ENCODE measurements around the gene MAD1L1.
"Not testable (repeated sequence)": the region's sequence is repeated elsewhere in the genome, so short reads cannot be mapped to it uniquely, and the experiment has no call there.

The MAD1L1 gene

DNA sequence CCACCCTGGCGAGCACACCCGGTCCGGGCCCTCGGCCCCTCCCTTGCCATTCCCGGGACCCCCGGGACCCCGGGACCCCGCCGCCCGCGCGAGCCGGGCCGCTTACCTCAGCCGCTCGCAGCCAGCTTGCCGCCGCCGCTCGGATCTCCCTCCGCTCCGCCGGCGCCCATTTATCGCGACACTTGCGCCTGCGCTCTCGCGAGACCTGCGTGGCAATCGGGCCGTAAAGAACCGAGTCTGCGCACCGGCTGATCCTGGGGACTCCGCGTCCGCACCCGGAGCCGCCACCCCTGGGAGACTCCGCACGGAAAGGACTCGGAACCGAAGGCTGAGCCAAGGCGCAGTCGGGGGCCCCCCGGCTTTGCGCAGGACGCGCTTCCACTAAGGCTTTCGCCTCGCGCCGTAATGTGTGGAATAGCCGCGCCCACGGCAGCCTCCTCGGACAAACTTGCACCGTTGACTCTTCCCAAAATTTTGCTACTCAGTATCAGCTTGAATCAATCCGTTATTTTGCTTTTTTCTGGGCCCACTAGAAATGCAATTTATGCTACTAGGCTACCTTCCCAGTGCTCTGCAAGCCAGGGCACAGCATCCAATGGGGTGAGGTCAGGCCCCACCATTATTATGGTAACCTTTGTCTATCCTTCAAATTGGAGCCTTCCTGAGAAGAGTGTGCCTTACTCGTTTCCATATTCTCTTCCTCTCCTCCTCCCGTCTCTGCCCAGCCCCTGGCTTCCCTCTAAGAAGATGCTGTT, at the start of gene MAD1L1:
Gene MAD1L1 (minus strand): TSS at position 180 of the 755 bp plus-strand sequence. CDS start 2,812 bp downstream, outside the sequence.
- DNase-seq (ENCODE audit: low read depth), result peak; percentile 78

DNA sequence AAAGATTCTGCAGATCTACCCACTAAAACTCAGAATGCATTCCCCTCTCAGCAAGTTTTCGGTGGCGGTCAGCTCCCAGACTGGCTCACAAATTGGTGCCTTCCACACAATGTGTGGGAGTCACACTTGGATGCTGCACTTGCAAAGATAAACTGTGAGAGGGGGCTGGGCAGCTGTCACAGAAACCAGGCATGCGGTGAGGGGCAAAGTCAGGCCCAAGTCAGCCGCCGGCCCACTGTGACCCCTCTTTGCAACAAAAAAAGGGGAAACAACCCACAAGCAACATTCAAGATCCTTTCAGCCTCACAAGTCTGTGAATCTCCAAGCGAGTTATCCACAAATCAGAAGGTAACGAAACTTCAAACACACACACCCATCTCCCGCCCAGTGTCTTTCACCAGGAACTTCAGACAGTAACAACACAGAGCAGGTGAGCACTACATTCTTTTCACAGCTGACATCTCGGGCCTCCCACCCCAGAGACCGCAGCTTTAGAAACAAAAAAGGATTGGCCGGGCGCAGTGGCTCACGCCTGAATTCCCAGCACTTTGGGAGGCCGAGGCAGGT, 49.5 kb upstream of the MAD1L1 start:
- DNase-seq (ENCODE audit: low read depth), result no peak

DNA sequence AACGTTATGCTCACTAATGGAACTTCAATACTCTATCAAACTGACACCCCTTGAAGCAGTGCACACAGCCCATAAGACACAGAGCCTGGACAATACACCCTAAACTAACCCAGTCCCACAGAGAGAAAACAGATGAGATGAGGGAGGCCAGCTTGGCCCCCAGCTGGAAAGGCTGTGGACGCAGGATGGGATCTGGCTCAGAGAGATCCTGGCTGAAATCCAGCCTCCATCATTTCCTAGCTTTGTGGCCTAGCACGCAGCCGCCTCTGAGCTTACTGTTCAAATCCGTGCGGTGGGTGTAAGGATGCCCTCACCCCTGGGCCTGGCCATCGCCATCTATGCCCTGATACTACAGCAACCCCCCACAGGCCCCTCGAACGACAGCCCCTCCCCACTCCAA, 48.8 kb upstream of the MAD1L1 start:
- no peak for DNase-seq (ENCODE audit: low read depth)

DNA sequence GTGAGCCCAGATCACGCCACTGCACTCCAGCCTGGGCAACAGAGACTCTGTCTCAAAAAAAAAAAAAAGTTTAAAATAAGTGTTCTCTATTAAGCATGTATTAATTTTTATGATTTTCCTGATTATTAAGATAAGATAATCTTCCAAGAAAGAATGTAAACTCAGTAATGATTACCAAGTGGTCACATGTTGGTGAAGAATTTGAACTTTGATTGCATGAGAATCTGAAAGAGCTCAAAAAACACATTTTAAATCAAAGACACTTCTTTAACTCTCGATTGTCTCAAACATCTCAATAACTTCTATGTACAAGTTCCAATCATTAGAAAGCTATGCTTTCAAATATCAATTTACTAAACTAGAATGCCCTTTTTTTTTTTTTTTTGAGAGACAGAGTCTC, 47.7 kb upstream of the MAD1L1 start:
- DNase-seq (ENCODE audit: low read depth), result no peak

DNA sequence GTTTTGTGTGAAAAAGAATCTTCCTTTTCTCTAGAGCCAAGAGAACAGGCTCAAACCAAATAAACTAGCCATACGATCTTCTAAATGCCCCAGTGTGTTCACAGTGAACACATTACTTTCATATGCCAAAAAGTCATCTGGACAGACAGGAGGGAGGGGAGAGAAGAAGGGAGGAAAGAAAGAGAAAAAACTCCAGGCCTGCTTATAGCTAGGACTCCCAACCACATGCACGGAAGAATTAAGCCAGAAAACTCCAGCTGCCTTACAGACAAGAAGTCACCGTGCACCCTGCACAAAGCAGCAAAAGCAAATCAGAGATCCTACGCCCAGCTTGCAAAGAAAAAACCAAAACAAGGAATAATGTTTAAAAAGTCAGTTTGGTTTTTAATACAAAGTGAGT, 47.2 kb upstream of the MAD1L1 start:
- no peak for DNase-seq (ENCODE audit: low read depth)

DNA sequence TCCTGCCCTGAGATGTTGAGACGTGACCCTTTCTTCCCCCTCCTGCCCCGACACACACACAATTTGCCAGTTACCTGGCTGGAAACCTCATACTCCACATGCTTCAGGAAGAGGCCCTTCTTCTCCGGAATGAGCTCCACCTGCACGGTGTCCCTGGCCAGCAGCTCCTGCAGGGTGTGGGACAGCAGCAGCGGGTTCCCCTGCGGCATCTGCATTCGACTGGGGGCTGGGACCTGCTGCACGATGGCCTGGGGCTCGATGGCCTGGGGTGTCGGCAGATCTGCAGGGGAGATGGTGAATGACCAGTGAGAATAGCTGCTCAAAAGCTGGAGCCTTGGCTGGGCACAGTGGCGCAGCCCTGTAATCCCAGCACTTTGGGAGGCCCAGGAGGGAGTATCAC, 45.3 kb upstream of the MAD1L1 start:
- no peak for DNase-seq (ENCODE audit: low read depth)

DNA sequence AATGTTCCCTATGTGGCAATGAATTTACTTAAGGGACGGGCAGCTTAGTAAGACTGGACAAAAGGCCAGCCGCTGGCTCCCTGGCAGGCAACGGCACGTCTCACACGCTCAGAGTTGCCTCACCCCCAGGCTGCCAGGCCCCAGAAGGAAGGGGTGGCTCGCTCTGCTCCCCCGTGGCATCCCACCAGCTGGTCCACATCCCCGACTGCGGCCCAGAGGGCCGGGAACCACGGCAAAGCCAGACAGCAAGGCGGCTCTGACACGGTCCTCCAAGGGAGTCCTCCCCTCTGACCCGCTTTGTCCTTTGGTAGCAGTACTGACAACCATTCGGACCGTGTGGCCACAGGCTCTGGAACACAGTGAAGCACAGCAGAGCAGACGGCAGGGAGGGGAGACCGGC, 43.4 kb upstream of the MAD1L1 start:
- DNase-seq (ENCODE audit: low read depth), result no peak

DNA sequence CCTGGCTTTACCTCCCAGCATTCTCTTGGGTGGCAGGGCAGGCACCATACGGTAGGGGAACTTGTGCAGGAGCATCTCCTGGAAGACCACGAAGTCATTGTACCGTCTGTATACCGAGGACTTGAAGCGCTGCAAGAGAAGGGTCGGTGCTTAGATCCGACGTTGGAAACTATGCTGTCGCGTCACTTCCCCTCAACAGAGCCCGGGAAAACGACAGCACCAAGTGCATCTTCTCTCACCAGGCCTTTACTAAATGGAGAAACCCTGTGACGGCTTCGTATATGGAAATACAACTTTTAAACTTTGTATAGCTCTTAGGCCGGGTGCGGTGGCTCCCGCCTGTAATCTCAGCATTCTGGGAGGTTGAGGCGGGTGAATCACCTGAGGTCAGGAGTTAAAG, 42.4 kb upstream of the MAD1L1 start:
- DNase-seq (ENCODE audit: low read depth), result no peak

DNA sequence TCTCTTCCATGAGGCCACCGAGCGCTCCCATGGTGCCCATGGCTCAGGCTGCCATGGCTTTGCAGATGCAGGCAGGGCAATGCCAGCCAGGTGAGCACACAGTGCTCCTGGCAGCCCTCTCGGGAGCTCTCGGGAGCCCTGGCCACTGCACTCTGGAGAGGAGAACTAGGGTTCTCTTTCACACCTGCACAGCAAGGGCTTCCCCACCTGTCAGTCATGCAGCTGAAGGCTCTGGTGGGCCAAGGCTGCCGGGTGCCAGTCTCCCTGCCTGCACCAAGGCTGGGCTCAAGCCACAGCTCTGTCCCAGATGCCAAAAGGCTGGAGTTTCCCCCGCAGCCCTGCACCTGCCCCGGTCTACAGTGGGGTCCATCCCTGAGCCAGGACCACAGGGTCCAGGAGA, 41.9 kb upstream of the MAD1L1 start:
- DNase-seq (ENCODE audit: low read depth), result no peak

DNA sequence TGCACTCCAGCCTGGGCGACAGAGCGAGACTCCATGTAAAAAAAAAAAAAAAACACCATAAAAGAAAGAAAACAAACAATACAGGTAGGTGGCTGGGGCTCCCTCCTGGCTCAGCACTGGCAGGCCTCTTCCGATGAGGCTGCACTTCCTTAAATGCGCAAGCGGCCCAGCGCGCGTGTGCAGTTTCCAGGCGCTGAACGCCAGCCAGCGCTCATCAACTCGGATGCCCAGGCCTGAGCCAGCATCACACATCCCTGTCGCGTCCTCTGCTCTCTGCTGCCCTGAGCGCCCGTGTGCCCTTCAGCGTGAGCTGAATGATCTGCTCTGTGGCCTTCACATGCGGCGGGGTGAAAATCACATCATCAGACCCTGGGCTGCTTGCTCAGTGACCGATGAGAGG, 41.1 kb upstream of the MAD1L1 start:
- no peak for DNase-seq (ENCODE audit: low read depth)

DNA sequence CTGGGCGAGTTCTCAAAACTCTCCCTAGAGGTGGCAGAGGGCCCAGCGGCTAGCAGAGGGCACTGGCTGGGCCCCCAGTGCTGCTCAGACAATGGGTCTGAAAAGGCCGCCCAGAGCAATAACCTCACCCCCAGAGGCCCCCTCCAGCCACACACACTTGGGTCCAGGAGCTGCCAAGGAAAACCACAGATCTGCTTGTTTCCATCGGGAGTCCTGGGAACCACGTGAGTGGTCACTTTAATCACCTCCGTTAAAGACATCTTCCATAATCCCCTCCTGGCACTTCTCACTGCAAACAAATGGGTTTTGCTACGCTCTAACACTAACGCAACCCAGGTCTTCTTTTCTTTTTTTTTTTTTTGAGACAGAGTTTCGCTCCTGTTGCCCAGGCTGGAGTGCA, 39.3 kb upstream of the MAD1L1 start:
- DNase-seq (ENCODE audit: low read depth), result no peak

DNA sequence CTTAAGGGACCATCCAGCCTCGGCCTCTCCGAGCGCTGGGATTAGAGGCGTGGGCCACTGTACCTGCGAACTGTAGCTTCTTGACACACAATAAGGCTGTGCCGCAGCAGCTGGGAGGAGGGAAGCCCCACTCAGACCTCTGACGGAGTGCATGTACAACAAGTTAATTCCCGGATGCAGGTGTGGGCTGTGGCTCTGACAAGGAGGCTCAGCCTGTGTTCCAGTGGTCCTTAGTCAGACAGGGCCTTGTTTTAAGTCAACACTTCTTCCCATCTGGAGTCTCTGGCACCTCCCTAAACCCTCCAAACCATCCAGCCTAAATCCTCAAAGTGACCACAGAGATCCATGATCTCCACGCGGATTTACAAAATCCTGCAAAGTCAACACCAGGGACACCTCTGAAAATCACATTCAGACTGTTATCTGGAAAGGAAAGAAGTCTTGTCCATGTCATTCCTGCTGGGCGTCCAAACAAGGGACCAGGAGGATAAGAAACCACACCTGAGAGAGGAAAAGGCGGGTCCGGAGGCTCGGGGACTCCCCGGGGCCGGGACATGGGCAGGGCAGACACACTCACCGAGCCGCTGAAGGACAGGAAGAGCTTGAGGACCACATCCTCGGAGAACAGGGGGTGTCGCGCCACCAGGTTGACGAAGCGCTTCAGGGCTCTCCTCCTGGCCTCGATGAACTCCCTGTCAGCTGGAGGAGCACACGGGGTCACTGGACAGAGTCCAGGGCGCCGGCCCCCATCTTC, 38.7 kb upstream of the MAD1L1 start:
- no peak for DNase-seq (ENCODE audit: low read depth)

DNA sequence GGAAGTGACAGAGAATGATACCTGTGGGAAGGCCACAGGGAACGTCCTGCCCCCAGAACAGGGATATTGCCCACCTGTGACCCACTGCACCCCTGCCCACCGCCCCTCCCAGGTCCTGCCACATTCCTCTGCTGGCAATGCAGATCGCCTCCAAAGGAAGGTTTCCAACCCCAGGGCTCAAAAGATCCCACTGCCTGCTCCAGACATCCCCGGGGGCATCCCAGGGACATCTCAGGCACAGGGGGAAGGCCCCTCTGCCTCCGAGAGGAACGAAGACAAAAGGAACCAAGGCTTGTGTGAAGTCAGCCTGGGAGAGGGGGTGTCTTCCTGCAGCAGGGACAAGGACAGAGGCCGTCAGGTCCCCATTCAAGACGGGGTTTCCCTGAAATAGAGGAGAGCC, 37.8 kb upstream of the MAD1L1 start:
- DNase-seq (ENCODE audit: low read depth), result no peak

DNA sequence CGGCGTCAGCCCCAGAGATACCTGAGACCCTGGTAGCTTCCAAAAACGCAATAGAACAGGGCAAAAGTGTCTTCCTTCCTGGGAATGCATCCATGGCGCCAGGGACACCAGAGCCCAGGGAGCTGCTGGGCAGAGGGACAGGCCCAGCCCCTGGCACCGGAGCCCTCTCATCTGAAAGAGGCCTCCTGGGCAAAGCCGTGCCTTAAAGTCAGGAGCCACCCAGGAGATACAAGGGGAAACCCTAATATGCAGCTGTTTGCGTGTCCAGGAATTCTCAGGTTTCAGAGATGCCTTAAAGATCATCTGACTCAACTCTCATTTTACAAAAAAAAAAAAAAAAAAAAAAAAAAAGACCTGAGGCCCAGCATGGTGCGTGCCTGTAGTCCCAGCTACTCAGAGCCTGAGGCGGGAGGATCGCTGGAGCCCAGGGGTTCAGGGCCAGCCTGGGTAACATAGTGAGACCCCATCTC, 37.3 kb upstream of the MAD1L1 start:
- no peak for DNase-seq (ENCODE audit: low read depth)

DNA sequence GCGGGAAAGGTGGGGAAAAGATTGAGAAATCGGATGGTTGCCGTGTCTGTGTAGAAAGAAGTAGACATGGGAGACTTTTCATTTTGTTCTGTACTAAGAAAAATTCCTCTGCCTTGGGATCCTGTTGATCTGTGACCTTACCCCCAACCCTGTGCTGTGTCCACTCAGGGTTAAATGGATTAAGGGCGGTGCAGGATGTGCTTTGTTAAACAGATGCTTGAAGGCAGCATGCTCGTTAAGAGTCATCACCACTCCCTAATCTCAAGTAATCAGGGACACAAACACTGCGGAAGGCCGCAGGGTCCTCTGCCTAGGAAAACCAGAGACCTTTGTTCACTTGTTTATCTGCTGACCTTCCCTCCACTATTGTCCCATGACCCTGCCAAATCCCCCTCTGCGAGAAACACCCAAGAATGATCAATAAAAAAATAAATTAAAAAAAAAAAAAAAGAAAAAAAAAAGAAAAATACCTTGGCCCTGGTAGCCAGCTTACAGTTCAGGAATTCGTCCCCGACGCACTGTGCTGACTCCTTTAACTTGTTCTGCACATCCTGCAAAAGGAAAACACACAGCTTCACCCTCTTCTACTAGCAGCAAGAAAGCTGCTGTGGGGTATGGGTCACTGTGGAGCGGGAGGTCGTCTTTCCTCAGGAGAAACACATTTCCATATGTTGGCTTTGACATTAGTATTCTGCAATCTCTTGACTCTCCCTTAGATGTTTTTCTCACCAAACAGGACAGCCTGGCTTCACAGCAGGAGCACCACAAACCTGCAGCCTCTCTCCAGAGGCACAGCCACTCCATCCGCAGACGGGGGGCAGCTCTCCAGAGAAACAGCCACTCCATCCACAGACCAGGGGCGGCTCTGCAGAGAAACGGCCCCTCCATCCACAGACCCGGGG, 36.6 kb upstream of the MAD1L1 start:
- not testable (repeated sequence) for DNase-seq (ENCODE audit: low read depth)

DNA sequence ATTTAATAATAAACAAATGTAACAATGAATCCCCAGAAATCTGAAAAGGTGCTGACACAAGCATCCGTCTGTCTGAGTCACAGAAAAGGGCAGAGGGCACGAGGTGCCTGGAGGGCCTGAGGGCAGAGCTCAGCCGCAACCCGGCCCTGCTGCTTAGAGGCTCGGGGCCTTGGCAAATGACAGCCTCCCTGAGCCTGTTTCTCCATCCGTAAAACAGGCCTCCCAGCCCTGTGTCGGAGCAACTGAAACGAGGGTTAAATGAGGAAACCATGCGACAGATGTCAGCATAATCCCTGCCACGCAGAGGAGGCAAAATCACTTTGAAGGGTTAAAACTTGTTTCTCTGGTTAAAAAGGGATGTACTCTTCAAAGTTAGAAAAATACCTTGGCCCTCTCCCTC, 34.2 kb upstream of the MAD1L1 start:
- DNase-seq (ENCODE audit: low read depth), result no peak

DNA sequence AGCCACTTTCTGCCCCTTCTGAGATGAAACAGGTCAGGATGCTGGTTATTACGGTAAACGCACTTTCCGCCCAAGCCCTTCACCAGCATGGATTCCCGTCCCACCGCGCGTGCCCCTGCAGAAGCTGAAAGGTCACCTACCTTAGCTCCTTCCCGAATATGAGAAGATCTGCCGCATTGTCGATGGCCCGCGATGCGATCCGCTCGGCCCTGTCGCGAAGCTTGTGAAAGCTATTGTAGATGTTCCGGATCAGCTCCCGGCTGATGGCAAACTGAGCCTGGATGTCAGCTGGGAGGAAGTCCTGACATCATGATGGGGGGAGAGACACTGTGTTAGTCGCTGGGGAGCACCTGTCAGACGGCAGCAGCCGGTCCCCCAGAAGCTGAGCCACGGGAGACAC, 31.4 kb upstream of the MAD1L1 start:
- no peak for DNase-seq (ENCODE audit: low read depth)

DNA sequence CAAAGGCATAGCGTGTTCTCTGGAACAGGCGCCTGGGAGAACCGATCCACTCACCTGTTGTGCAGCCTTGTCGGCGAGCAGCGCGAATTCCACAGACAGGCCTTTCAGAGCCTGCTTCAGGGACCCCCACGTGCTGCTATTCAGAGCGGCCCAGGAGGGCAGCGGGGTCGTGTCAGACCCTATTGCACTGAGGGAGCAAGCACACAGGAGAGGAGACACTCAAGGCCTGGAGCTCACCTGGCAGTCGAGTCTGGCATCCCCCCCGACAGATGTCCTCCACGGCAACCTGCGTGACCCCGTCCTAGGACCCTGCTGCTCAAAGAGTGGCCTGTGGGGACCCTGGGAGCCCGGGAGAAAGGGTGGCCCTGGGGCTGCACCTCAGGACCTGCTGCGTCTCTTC, 30.4 kb upstream of the MAD1L1 start:
- DNase-seq (ENCODE audit: low read depth), result no peak

DNA sequence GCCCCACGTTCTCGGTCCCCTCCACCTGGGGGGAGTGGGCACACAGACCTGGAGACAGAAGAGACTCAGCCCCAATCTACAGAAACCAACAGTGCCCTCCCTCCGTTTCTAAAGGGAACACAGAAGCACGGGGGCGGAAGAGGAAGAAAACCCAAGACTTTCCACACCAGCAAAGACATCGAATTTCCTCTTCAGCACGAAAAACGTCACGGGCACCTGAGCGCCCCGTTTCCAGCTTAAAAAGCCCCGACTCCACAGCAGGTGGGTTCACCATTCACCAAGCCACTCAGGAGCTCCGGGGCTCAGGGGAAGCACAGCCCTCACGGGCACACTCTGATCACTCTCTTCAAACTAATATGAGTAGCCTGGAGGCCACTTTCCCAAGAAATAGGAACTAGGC, 28.9 kb upstream of the MAD1L1 start:
- no peak for DNase-seq (ENCODE audit: low read depth)

DNA sequence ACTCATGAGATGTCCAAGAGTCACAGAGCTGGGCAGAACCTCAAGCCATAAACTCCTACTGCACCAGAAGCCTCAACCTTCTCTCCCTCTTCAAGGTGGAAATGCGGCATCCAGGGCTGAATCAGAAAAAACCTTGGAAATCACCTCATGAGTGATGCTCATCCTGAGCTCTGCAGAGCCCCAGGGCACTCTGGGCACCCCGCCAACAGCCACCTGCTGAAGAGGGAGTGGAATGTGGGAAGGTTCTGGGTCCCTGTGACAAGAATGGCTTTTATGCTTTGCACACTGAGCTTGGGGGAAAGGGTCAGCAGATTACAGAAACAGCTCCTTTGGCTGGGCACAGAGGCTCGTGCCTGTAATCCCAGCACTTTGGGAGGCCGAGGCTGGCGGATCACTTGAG, 28.1 kb upstream of the MAD1L1 start:
- DNase-seq (ENCODE audit: low read depth), result no peak

DNA sequence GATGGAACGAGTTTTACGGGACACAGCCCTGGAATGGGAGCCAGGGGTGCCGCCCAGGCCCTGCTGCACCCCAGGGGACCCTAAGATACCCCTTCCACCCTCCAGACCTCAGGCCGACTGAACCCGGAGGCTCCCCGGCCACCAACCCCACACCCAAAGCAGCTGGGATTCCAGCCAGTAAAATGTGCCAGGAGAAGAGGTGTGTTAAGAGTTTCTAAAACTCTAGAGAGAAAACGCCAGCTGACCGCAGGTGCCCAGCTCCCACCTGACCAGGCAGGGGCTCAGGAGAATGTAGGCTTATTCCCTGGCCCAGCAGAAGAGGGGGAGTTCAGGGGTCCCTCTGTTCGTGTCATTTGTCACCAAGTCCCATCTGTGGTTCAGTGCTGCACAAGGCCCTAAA, 26.7 kb upstream of the MAD1L1 start:
- no peak for DNase-seq (ENCODE audit: low read depth)

DNA sequence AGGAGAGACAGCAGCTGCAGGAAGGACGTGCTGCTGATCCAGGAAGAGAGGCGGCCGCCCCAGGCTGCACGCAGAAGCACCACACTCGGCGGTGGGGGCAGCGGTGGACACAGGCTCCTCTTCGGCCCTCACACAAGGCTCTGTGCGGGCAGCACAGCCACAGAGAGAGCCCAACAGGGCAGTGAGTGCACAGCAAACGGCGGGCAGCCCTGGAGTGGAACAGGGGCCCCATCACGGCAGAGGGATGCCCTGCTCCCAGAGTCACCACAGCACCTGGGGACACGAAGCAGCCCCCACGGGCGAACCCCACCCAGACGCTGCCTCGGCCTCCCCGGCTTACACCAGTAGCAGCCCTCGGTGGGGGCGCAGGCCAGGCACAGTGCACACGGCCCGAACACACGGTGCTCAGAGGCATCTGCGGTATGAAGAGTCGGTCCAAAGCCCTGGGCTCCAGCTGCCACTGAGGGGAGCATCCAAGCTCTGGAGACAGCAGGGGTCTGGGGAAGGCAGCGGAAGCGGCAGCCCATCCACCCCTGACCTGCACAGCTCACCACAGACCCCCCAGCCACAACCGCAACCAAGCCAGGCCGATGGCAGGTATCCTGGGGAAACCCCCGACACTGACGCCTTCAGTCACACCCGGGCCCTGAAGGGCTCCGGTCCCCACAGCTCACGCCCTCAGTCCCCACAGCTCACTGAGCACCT, 26.1 kb upstream of the MAD1L1 start:
- no peak for DNase-seq (ENCODE audit: low read depth)
